ENCODE data around the gene DBN1.

Gene DBN1

GRCh38 chr5:177516601-177517568 is 43.5 kb upstream of the DBN1 start, which contains the start of gene DDX41:
Gene DDX41, minus strand, starts transcription at chr5:177516961. Its CDS starts 16 bp downstream, at chr5:177516945.
- peak within 1 kb of the TSS; percentile 99 for H4K8ac ChIP-seq (ENCODE audit: low read length)
- H3K27ac ChIP-seq (ENCODE audit: low read length, poor library complexity, severe bottlenecking) = peak within 1 kb of the TSS; percentile 81
- H3K9me3 ChIP-seq (ENCODE audit: control insufficient read depth, low read length) = no peaks in the 10 kb centered on the region
- peak; percentile 99 for DNase-seq
- peaks cover 17% of the 10 kb centered on the region for H3K4me1 ChIP-seq (ENCODE audit: control insufficient read depth, insufficient read depth, low read depth, low read length)
- H3K23ac ChIP-seq (ENCODE audit: low read length in 2 of 2) = no peak within 1 kb of the TSS
- peak within 1 kb of the TSS; percentile 73 for H2AFZ ChIP-seq (ENCODE audit: low read depth, low read length)
- H3K18ac ChIP-seq (ENCODE audit: low read depth in 1 of 2, low read length in 2 of 2) = peak within 1 kb of the TSS; percentile 95 to 97
- H3K4me3 ChIP-seq (ENCODE audit: insufficient read depth in 1 of 2, low read depth in 1 of 2, low read length in 2 of 2) = peak within 1 kb of the TSS; percentile 83 to 89
- peak within 1 kb of the TSS; percentile 88 for H3K9ac ChIP-seq (ENCODE audit: low read length)
- H2BK12ac ChIP-seq (ENCODE audit: low read length in 2 of 2) = no peak within 1 kb of the TSS
- H2BK15ac ChIP-seq (ENCODE audit: low read depth, poor library complexity, severe bottlenecking) = no peak within 1 kb of the TSS
- H3K14ac ChIP-seq (ENCODE audit: low read length in 2 of 2) = peak within 1 kb of the TSS in 1 of 2 experiments; percentile 95
- peak within 1 kb of the TSS; percentile 76 for H2BK120ac ChIP-seq (ENCODE audit: low read depth, low read length)
- no peak within 1 kb of the TSS for H2BK5ac ChIP-seq (ENCODE audit: low read depth, low read length, poor library complexity, severe bottlenecking)
- H3K27me3 ChIP-seq (ENCODE audit: control insufficient read depth in 1 of 2, insufficient read depth in 1 of 2, low read length in 2 of 2) = no peaks in the 10 kb centered on the region
- H2AK5ac ChIP-seq (ENCODE audit: low read length, severe bottlenecking) = no peak within 1 kb of the TSS
- H3K36me3 ChIP-seq (ENCODE audit: control insufficient read depth in 1 of 2, insufficient read depth in 2 of 2, low read depth in 1 of 2, low read length in 2 of 2) = peaks cover 68 to 69% of the 10 kb centered on the region in 2 experiments
- WGBS = under 1% methylated on average over 96 of the region's 96 CpGs
- H3K79me1 ChIP-seq (replicated peaks; ENCODE audit: low read length, poor library complexity, severe bottlenecking) = peaks cover 55% of the 10 kb centered on the region
- peak within 1 kb of the TSS; percentile 81 for H3K4me2 ChIP-seq (ENCODE audit: low read length, poor library complexity, severe bottlenecking)
- peak within 1 kb of the TSS; percentile 87 for H4K91ac ChIP-seq (ENCODE audit: low read length)
- H3K4ac ChIP-seq (ENCODE audit: low read depth in 1 of 2, low read length in 2 of 2) = peak within 1 kb of the TSS; percentile 80 to 89

- Histone ChIP-seq H2AFZ (ENCODE audit: low read depth, low read length) (no peak overlapping the region), H2BK12ac (ENCODE audit: low read length in 2 of 2) (no peak overlapping the region), H3K14ac (ENCODE audit: low read length in 2 of 2) (no peak overlapping the region), H4K8ac (ENCODE audit: low read length) (no peak overlapping the region), H3K9ac (ENCODE audit: low read length) (peak overlapping the region; percentile 88), H3K4me2 (ENCODE audit: low read length, poor library complexity, severe bottlenecking) (peak overlapping the region; percentile 81), H2BK120ac (ENCODE audit: low read depth, low read length) (no peak overlapping the region), H3K36me3 (ENCODE audit: control insufficient read depth in 1 of 2, insufficient read depth in 2 of 2, low read depth in 1 of 2, low read length in 2 of 2) (peaks cover 68 to 69% of the 10 kb centered on the region in 2 experiments), H3K27ac (ENCODE audit: low read length, poor library complexity, severe bottlenecking) (no peak overlapping the region), H3K4me3 (ENCODE audit: insufficient read depth in 1 of 2, low read depth in 1 of 2, low read length in 2 of 2) (peak overlapping the region in 1 of 2 experiments; percentile 83), H2BK15ac (ENCODE audit: low read depth, poor library complexity, severe bottlenecking) (no peak overlapping the region), H2AK5ac (ENCODE audit: low read length, severe bottlenecking) (no peak overlapping the region), H3K4ac (ENCODE audit: low read depth in 1 of 2, low read length in 2 of 2) (no peak overlapping the region), H4K91ac (ENCODE audit: low read length) (no peak overlapping the region), H3K79me1 (replicated peaks; ENCODE audit: low read length, poor library complexity, severe bottlenecking) (peaks cover 48% of the 10 kb centered on the region), H2BK5ac (ENCODE audit: low read depth, low read length, poor library complexity, severe bottlenecking) (no peak overlapping the region), H3K23ac (ENCODE audit: low read length in 2 of 2) (no peak overlapping the region), H3K27me3 (ENCODE audit: control insufficient read depth in 1 of 2, insufficient read depth in 1 of 2, low read length in 2 of 2) (no peaks in the 10 kb centered on the region), H3K9me3 (ENCODE audit: control insufficient read depth, low read length) (no peaks in the 10 kb centered on the region), H3K4me1 (ENCODE audit: control insufficient read depth, insufficient read depth, low read depth, low read length) (peaks cover 16% of the 10 kb centered on the region), H3K18ac (ENCODE audit: low read depth in 1 of 2, low read length in 2 of 2) (no peak overlapping the region)
- WGBS = 95% methylated on average over 7 of the region's 7 CpGs
- DNase-seq = no peak
Measured at GRCh38 chr5:177515580-177515979, 42.1 kb upstream of the DBN1 start.

GRCh38 chr5:177514541-177514940 is 41.1 kb upstream of the DBN1 start:
- Histone ChIP-seq H2BK120ac (ENCODE audit: low read depth, low read length) (no peak overlapping the region), H2BK15ac (ENCODE audit: low read depth, poor library complexity, severe bottlenecking) (no peak overlapping the region), H3K4me2 (ENCODE audit: low read length, poor library complexity, severe bottlenecking) (no peak overlapping the region), H2AFZ (ENCODE audit: low read depth, low read length) (no peak overlapping the region), H4K8ac (ENCODE audit: low read length) (no peak overlapping the region), H3K4me1 (ENCODE audit: control insufficient read depth, insufficient read depth, low read depth, low read length) (peaks cover 16% of the 10 kb centered on the region), H4K91ac (ENCODE audit: low read length) (no peak overlapping the region), H3K4ac (ENCODE audit: low read depth in 1 of 2, low read length in 2 of 2) (no peak overlapping the region), H3K14ac (ENCODE audit: low read length in 2 of 2) (no peak overlapping the region), H3K4me3 (ENCODE audit: insufficient read depth in 1 of 2, low read depth in 1 of 2, low read length in 2 of 2) (no peak overlapping the region), H2BK5ac (ENCODE audit: low read depth, low read length, poor library complexity, severe bottlenecking) (no peak overlapping the region), H3K27me3 (ENCODE audit: control insufficient read depth in 1 of 2, insufficient read depth in 1 of 2, low read length in 2 of 2) (no peaks in the 10 kb centered on the region), H2AK5ac (ENCODE audit: low read length, severe bottlenecking) (no peak overlapping the region), H3K9me3 (ENCODE audit: control insufficient read depth, low read length) (no peaks in the 10 kb centered on the region), H2BK12ac (ENCODE audit: low read length in 2 of 2) (no peak overlapping the region), H3K79me1 (replicated peaks; ENCODE audit: low read length, poor library complexity, severe bottlenecking) (peaks cover 42% of the 10 kb centered on the region), H3K9ac (ENCODE audit: low read length) (peak overlapping the region; percentile 88), H3K36me3 (ENCODE audit: control insufficient read depth in 1 of 2, insufficient read depth in 2 of 2, low read depth in 1 of 2, low read length in 2 of 2) (peaks cover 62 to 68% of the 10 kb centered on the region in 2 experiments), H3K27ac (ENCODE audit: low read length, poor library complexity, severe bottlenecking) (no peak overlapping the region), H3K18ac (ENCODE audit: low read depth in 1 of 2, low read length in 2 of 2) (no peak overlapping the region), H3K23ac (ENCODE audit: low read length in 2 of 2) (no peak overlapping the region)
- DNase-seq = no peak
- 96% methylated on average over 11 of the region's 11 CpGs for WGBS

GRCh38 chr5:177513500-177513899 is 40.1 kb upstream of the DBN1 start:
- Histone ChIP-seq H3K4me1 (ENCODE audit: control insufficient read depth, insufficient read depth, low read depth, low read length) (peaks cover 18% of the 10 kb centered on the region), H2AFZ (ENCODE audit: low read depth, low read length) (no peak overlapping the region), H3K9ac (ENCODE audit: low read length) (no peak overlapping the region), H3K36me3 (ENCODE audit: control insufficient read depth in 1 of 2, insufficient read depth in 2 of 2, low read depth in 1 of 2, low read length in 2 of 2) (peaks cover 56 to 74% of the 10 kb centered on the region in 2 experiments), H4K8ac (ENCODE audit: low read length) (no peak overlapping the region), H3K9me3 (ENCODE audit: control insufficient read depth, low read length) (no peaks in the 10 kb centered on the region), H2BK5ac (ENCODE audit: low read depth, low read length, poor library complexity, severe bottlenecking) (no peak overlapping the region), H4K91ac (ENCODE audit: low read length) (no peak overlapping the region), H3K27me3 (ENCODE audit: control insufficient read depth in 1 of 2, insufficient read depth in 1 of 2, low read length in 2 of 2) (no peaks in the 10 kb centered on the region), H3K23ac (ENCODE audit: low read length in 2 of 2) (no peak overlapping the region), H3K4me3 (ENCODE audit: insufficient read depth in 1 of 2, low read depth in 1 of 2, low read length in 2 of 2) (no peak overlapping the region), H2BK12ac (ENCODE audit: low read length in 2 of 2) (no peak overlapping the region), H3K18ac (ENCODE audit: low read depth in 1 of 2, low read length in 2 of 2) (no peak overlapping the region), H3K14ac (ENCODE audit: low read length in 2 of 2) (no peak overlapping the region), H3K4me2 (ENCODE audit: low read length, poor library complexity, severe bottlenecking) (no peak overlapping the region), H3K4ac (ENCODE audit: low read depth in 1 of 2, low read length in 2 of 2) (no peak overlapping the region), H2BK120ac (ENCODE audit: low read depth, low read length) (no peak overlapping the region), H3K27ac (ENCODE audit: low read length, poor library complexity, severe bottlenecking) (no peak overlapping the region), H2BK15ac (ENCODE audit: low read depth, poor library complexity, severe bottlenecking) (peak overlapping the region; percentile 2), H2AK5ac (ENCODE audit: low read length, severe bottlenecking) (no peak overlapping the region), H3K79me1 (replicated peaks; ENCODE audit: low read length, poor library complexity, severe bottlenecking) (peaks cover 39% of the 10 kb centered on the region)
- DNase-seq = no peak
- WGBS = 96% methylated on average over 15 of the region's 15 CpGs

Measured in mesenchymal stem cell (in vitro differentiated cells and primary cell).